Panc1 (cell line): ENCODE measurements around the gene KCNMA1.

ENCODE experiments used
- CTCF ChIP-seq: fragments of 450-650 bp; IDR thresholded peaks from 2 replicates; pipeline ENCODE4 v1.5.1; 2017; ENCODE audit warnings: mild to moderate bottlenecking
- POLR2AphosphoS5 ChIP-seq: IDR thresholded peaks from 2 replicates; pipeline ENCODE4 v1.6.1; 2012; ENCODE audit warnings: mild to moderate bottlenecking, low read depth, low read length, moderate library complexity
- SIN3A ChIP-seq: IDR thresholded peaks from 2 replicates; pipeline ENCODE4 v1.6.1; 2012; ENCODE audit warnings: low read depth, mild to moderate bottlenecking, low read length, moderate library complexity, borderline replicate concordance; ENCODE audit not compliant: insufficient read depth
- TCF7L2 ChIP-seq: IDR thresholded peaks from 2 replicates; pipeline ENCODE4 v1.6.1; 2011; ENCODE audit warnings: mild to moderate bottlenecking, low read depth, low read length, inconsistent platforms
- TF ChIP-seq, protein P1 (sequence below), 2 experiments: IDR thresholded peaks; 2 replicates each; pipeline ENCODE4 v1.6.1; 2011 to 2012; ENCODE audit warnings: low read depth in 2 of 2, control low read depth in 1 of 2, low read length in 1 of 2, mild to moderate bottlenecking in 1 of 2, moderate library complexity in 1 of 2; ENCODE audit not compliant: insufficient read depth in 1 of 2

DNA sequence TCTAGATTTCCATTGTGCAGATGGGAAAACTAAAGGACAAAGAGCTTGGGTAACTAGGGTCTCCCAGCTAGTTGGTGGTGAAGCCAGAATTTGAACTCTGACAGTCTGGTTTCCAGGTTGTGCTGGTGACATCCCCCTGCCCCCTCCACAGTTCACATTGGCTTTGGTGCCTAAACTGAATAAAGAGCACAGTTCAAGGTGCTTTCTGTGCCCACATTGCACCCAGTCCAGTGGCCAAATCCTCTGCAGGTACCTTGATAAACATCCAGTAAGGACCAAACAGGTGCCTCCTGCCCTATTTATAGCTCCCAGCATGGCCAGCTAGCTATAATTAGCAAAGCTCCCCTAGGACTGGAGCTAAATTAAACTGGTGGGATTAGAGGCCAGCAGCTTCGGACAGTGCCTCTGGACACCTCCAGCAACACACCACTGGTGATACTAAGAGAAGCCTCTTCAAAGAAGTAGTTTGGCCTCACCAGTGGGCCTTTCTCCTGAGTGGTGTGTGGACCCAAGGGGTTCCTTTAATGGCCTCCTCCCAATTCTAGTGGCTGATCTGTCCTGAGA, 59.9 kb downstream of the KCNMA1 start:
- TF ChIP-seq CTCF: no peak
- TF ChIP-seq, protein P1, sequence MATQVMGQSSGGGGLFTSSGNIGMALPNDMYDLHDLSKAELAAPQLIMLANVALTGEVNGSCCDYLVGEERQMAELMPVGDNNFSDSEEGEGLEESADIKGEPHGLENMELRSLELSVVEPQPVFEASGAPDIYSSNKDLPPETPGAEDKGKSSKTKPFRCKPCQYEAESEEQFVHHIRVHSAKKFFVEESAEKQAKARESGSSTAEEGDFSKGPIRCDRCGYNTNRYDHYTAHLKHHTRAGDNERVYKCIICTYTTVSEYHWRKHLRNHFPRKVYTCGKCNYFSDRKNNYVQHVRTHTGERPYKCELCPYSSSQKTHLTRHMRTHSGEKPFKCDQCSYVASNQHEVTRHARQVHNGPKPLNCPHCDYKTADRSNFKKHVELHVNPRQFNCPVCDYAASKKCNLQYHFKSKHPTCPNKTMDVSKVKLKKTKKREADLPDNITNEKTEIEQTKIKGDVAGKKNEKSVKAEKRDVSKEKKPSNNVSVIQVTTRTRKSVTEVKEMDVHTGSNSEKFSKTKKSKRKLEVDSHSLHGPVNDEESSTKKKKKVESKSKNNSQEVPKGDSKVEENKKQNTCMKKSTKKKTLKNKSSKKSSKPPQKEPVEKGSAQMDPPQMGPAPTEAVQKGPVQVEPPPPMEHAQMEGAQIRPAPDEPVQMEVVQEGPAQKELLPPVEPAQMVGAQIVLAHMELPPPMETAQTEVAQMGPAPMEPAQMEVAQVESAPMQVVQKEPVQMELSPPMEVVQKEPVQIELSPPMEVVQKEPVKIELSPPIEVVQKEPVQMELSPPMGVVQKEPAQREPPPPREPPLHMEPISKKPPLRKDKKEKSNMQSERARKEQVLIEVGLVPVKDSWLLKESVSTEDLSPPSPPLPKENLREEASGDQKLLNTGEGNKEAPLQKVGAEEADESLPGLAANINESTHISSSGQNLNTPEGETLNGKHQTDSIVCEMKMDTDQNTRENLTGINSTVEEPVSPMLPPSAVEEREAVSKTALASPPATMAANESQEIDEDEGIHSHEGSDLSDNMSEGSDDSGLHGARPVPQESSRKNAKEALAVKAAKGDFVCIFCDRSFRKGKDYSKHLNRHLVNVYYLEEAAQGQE (IDR thresholded peaks at IDR 0.05; ENCODE audit: insufficient read depth in 1 of 2, low read depth in 2 of 2, low read length in 1 of 2): no peak
- no peak for TF ChIP-seq POLR2AphosphoS5
- no peak for TF ChIP-seq SIN3A
- TF ChIP-seq TCF7L2: no peak
